Natural killer cell treated with Interleukin-12 subunit alpha and Interleukin-12 subunit beta and Interleukin-15 and Interleukin-18, amount 100 ng/mL, for 72 hours (primary cell): ENCODE measurements around the gene FIBP. TPM values are rescaled to one million over a fixed set of nuclear protein-coding genes. Genes with fewer than 3 reads are reported as not detected.
A peak's percentile ranks its signal among the peaks of the same experiment; 100 is the strongest.

ENCODE experiments used
- ATAC-seq, 2 donors: fragments of 150-1000 bp; cut with Tn5 transposase in 1 of 2; sonication (Bioruptor Pico), chemical (Tn5 transposase) in 1 of 2; 2 replicates each; pipeline ENCODE4 v1.10.0; 2021
- DNase-seq: peaks from one replicate; pipeline ENCODE4 v3.0.0; 2022; ENCODE audit warnings: low spot score
- H3K27ac Mint-ChIP-seq, 2 donors: 1 replicate in 1 of 2; 2 replicates in 1 of 2; pipeline ENCODE4 v1.8.0; 2022; ENCODE audit warnings: mixed read lengths in 2 of 2, mild to moderate bottlenecking in 1 of 2, moderate library complexity in 1 of 2
- H3K27me3 Mint-ChIP-seq, 2 donors: 1 replicate in 1 of 2; 2 replicates in 1 of 2; pipeline ENCODE4 v1.8.0; 2022; ENCODE audit warnings: mixed read lengths in 2 of 2
- H3K36me3 Mint-ChIP-seq: one replicate; pipeline ENCODE4 v1.8.0; 2022; ENCODE audit warnings: mixed read lengths
- H3K4me1 Mint-ChIP-seq, 2 donors: 1 replicate in 1 of 2; 2 replicates in 1 of 2; pipeline ENCODE4 v1.8.0; 2022; ENCODE audit warnings: low read depth in 2 of 2, mixed read lengths in 2 of 2, mild to moderate bottlenecking in 1 of 2
- H3K4me3 Mint-ChIP-seq: one replicate; pipeline ENCODE4 v1.8.0; 2022; ENCODE audit warnings: mixed read lengths
- H3K9me3 Mint-ChIP-seq: 2 replicates; pipeline ENCODE4 v1.8.0; 2022; ENCODE audit warnings: mixed read lengths
- total RNA-seq, 2 donors: library from RNA; stranded (reverse); gene quantifications; one replicate each; pipeline ENCODE4 v1.2.3, GENCODE V29; 2022

FIBP gene
- total RNA-seq, 2 donors from 2014 or later = 76.6 to 157 TPM

DNA sequence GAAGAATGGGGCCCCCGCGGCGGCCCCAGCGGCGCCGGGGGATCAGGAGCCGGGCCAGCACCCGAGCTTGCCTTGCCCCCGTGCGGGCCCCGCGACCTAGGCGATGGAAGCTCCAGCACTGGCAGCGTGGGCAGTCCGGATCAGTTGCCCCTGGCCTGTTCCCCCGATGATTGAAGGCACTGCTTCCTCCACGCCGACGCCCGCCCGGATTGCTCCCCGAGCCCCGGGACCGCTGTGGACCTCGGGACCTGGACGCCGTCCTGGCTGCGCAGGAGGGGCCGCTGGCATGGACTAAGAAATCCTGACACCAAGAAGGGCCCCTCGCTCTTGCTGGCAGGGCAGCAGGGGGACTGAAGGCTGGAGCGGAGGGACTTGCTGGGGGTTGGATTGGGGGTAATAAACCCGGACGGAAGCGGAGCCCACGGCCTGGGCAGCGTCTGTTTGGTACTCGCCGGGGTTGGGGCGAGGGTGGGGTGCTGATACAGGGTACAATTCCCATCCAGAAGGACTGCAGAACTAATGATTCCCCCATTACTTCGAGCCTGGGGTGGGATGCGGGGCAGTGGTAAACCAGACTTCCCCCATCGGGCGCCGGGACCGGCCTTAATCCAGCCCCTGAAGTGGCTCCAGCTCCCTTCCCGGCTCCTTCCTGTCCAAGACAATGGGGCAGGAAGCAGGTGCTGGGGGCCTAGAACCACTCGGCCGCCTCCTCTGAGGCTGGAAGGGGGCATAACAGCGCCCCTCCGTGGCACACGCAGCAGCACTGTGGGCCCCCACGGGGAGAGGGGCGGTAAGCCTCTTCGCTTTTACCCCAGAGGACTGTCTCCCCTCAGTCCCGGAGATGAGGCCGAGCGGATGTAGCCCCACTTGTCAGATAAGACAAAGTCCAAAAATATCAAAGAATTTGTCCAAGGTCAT is 3.2 kb upstream of the FIBP start:
- ATAC-seq (no peak), DNase-seq (no peak)
- peaks cover 11% of the 10 kb centered on the region for H3K36me3 Mint-ChIP-seq
- H3K4me3 Mint-ChIP-seq = peak overlapping the region; percentile 97
- H3K27me3 Mint-ChIP-seq = no peaks in the 10 kb centered on the region
- no peaks in the 10 kb centered on the region for H3K9me3 Mint-ChIP-seq
- H3K27ac Mint-ChIP-seq = peak overlapping the region; percentile 90 to 93
- peaks cover 60 to 67% of the 10 kb centered on the region in 2 donors for H3K4me1 Mint-ChIP-seq

DNA sequence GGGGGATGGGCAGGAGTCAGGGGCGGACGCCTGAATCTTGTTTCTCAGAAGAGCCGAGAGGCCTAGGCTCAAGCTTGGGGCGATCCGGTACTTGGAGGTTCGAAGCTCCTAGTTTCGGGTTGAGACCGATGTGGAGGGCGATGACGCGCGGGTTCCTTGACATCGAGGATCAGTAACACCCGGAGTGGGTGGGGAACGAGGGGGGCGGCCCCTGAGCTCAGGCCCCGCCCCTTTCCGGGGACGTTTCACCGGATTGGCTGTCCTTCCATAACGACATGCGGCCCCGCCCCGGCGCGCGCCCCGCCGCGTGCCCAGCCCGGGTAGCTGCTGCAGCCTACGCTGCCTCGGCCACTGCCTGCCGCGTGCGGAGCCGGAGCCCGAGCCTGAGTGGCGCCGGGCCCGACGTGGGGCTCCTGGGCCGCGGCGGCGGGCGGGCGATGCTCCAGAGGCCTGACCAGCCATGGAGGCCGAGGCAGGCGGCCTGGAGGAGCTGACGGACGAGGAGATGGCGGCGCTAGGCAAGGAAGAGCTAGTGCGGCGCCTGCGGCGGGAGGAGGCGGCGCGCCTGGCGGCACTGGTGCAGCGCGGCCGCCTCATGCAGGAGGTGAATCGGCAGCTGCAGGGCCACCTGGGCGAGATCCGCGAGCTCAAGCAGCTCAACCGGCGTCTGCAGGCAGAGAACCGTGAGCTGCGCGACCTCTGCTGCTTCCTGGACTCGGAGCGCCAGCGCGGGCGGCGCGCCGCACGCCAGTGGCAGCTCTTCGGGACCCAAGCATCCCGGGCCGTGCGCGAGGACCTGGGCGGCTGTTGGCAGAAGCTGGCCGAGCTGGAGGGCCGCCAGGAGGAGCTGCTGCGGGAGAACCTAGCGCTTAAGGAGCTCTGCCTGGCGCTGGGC is 2.3 kb upstream of the FIBP start, which contains the start of gene CCDC85B:
CCDC85B (plus strand) TSS at position 350 of the 895 bp plus-strand sequence; CDS start at position 461, 111 bp downstream.
- Mint-ChIP-seq H3K4me3 (peak within 1 kb of the TSS; percentile 97), H3K36me3 (peaks cover 14% of the 10 kb centered on the region), H3K27me3 (no peaks in the 10 kb centered on the region)

DNA sequence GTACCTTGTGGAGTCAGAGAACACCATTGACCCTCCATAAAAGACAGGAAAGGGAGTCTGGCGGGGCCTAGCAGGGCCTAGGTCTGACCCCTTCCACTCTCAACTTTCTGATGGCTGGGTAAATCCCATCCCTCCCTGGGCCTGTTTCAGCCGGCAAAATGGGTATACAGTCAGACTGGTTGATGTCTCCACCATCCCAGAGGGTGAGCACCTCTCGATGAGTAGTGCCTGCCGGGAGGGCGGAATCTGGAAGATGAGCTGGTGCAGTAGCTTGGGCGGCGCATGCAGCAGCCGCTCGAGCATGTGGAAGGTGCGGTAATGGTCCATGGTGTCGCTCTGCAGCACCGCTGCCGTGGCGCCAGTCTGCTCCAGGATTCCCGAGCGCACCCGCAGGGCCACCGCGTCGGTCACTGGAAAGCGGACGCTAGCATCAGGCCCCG is 528 bp downstream of the FIBP start:
- no peaks in the 10 kb centered on the region for H3K9me3 Mint-ChIP-seq
- ATAC-seq (no peak), DNase-seq (no peak)
- H3K27me3 Mint-ChIP-seq = no peaks in the 10 kb centered on the region
- peak overlapping the region; percentile 95 to 98 for H3K27ac Mint-ChIP-seq
- H3K4me3 Mint-ChIP-seq = peak overlapping the region; percentile 97
- H3K4me1 Mint-ChIP-seq = peaks cover 57 to 61% of the 10 kb centered on the region in 2 donors
- peaks cover 14% of the 10 kb centered on the region for H3K36me3 Mint-ChIP-seq

More for the DNA sequence above, 2.3 kb upstream of the FIBP start, which contains the start of gene CCDC85B:
- H3K27ac Mint-ChIP-seq = peak within 1 kb of the TSS; percentile 95 to 98
- ATAC-seq (peak; percentile 84 to 89), DNase-seq (peak; percentile 100)
- H3K9me3 Mint-ChIP-seq = no peaks in the 10 kb centered on the region
- peaks cover 54 to 61% of the 10 kb centered on the region in 2 donors for H3K4me1 Mint-ChIP-seq

DNA sequence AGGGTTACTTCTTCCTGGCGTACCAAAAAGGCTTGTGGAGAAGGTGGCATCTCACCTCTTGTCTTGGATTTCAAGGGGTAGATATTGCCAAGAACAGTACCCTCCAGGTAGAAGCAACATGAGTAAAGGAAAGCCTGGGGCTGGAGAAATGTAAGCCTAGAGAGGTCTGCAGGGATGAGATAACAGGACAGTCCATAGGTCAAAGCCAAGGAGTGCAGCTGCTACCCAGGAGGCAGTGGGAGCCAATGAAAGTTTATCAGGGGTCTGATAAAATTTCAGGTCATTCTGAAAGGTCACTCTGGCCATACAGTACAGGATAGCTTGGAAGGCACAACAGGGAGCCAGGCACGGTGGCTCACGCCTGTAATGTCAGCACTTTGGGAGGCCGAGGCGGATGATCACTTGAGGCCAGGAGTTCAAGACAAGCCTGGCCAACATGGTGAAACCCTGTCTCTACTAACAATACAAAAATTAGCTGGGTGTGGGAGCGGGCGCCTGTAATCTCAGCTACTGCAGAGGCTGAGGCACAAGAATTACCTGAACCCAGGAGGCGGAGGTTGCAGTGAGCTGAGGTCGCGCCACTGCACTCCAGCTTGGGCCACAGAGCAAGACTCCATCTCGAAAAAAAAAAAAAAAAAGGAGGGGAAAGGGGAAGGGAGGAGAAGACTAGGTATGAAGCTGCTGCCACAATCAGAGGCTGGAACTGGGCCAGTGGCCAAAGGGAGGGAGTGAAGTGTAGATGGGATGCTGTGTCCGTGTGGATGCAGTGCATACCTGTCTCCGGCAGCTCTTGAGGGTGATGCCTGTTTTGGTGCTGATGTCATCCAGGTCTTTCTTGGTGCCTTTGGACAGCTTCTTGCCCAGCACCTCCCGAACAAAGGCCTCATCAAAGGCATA is 1.2 kb downstream of the FIBP start:
- H3K9me3 Mint-ChIP-seq = no peaks in the 10 kb centered on the region
- peaks cover 8% of the 10 kb centered on the region for H3K36me3 Mint-ChIP-seq
- peak overlapping the region; percentile 95 to 98 for H3K27ac Mint-ChIP-seq
- peaks cover 55% of the 10 kb centered on the region in 2 donors for H3K4me1 Mint-ChIP-seq
- no peaks in the 10 kb centered on the region for H3K27me3 Mint-ChIP-seq
- H3K4me3 Mint-ChIP-seq = peak overlapping the region; percentile 97
- ATAC-seq = no peak
- no peak for DNase-seq

DNA sequence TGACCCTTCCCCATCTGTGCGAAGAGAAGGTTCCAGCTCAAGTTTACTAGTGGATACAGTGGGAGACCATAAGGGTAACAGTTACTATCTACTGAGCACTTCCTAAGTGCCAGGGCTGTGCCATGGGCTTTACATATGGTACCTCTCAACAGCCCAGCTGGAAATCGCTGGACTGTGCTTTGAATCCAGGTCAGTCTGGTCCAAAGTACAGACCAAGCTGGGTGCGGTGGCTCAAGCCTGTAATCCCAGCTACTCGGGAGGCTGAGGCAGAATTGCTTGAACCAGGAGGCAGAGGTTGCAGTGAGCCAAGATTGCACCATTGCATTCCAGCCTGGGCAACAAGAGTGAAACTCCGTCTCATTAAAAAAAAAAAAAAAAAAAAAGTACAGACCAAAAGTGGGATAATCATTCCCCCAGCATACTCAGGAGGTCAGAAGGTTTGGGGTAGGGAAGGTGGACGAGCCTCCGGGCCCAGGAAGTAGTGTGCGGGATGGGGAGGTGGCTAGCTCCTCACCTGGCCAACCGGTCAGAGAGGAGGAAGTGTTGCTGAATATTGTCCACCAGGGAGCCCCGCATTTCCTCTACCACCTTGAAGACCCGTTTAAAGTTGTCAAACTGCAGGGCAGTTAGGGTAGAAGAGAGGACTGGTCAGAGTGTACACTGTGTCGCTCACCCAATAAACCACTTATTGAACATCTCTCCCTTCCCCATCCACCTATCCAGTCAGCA is 2.3 kb downstream of the FIBP start:
- Mint-ChIP-seq H3K9me3 (no peaks in the 10 kb centered on the region), H3K36me3 (peaks cover 7% of the 10 kb centered on the region), H3K4me1 (peaks cover 57 to 64% of the 10 kb centered on the region in 2 donors), H3K4me3 (peak overlapping the region; percentile 97), H3K27ac (peak overlapping the region; percentile 72 to 95), H3K27me3 (no peaks in the 10 kb centered on the region)
- no peak for ATAC-seq
- DNase-seq = no peak

DNA sequence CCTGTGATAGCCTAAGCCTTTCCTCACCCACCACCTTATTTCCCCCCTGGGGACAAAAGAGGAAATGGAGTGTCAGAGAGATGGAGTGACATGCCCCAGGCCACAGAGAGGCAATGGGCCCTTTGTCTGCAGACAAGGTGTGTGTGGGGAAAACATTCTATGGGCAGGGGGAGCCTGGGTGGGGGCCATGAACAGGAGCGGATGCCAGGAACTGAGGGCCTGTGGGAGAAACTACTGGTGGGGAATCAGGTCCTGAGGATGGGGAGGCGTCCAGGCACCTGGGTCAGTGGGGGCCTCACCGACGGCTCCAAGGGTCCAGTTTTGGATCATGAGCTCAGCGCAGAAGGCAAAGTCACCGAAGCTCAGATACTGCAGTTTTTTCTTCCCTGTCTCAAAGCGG is 3.0 kb downstream of the FIBP start:
- H3K27me3 Mint-ChIP-seq = no peaks in the 10 kb centered on the region
- peaks cover 7% of the 10 kb centered on the region for H3K36me3 Mint-ChIP-seq
- H3K4me3 Mint-ChIP-seq = no peak overlapping the region
- H3K4me1 Mint-ChIP-seq = peaks cover 62 to 70% of the 10 kb centered on the region in 2 donors
- no peaks in the 10 kb centered on the region for H3K9me3 Mint-ChIP-seq
- H3K27ac Mint-ChIP-seq = peak overlapping the region; percentile 41 to 77
- DNase-seq (no peak), ATAC-seq (no peak)

DNA sequence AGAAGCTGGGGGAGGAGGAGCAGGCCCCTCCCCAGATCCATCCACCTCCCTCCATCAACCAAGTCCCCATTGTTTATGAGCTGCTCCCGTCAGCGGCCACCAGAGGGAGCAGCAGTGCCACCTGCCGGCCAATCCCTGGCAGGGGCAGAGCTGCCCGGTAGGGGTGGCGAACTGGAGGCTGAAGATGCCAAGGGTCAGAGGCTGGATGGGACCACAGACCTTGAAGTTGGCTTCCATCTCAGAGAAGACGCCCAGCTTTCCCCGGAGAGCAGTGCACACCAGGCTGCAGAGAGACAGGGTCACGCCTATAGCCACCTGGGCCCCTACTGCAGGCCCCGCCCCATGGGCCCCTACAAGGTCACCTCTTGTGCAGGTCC is 3.6 kb downstream of the FIBP start:
- Mint-ChIP-seq H3K4me3 (no peak overlapping the region), H3K4me1 (peaks cover 59 to 66% of the 10 kb centered on the region in 2 donors), H3K36me3 (peaks cover 7% of the 10 kb centered on the region), H3K9me3 (no peaks in the 10 kb centered on the region), H3K27ac (peak overlapping the region; percentile 41 to 77), H3K27me3 (no peaks in the 10 kb centered on the region)
- DNase-seq = peak; percentile 84
- ATAC-seq = peak; percentile 40 to 57

DNA sequence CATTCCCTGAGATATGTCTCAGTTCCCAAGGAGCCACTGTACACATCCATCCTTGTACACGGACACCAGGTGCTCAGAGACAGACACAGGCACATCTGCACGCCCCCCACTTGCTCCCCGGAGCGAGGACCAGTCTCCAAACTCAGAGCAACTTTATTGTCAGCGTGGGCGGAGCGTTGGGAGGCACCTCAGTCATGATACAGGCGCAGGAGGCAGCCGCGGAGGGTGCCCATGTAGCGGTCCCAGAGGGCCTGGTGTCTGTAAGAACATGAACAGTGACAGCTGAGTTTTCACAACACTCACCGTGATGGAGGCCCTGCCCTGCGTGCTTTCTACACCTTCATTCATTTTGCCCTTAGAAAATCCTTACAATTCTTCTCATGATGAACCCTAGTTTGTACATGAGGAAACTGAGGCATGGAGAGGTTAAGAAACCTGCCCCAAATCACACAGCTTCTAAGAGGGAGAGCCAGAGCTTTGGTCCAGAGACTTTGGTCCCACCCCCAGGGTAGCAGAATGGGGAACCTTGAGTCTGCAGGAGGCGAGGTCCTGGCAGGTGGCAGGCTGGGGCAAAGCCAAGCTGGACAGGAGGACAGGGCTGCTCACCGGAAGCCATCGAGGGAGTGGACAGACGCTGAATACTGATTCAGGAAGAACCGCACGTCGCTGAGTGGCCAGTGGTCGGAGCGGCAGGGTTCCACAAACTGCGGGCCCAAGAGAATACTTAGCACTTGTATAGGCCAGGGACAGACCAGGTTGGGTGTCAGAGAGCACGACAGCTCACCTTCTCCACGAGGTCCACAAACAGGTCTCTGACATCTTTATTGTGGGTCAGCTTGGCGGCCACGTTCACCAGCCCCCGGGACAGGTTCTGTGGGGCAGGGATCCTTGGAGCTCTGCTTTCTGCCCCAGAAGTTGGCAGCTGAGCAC is 4.2 kb downstream of the FIBP start:
- no peak for DNase-seq
- H3K36me3 Mint-ChIP-seq = peaks cover 7% of the 10 kb centered on the region
- H3K4me3 Mint-ChIP-seq = no peak overlapping the region

DNA sequence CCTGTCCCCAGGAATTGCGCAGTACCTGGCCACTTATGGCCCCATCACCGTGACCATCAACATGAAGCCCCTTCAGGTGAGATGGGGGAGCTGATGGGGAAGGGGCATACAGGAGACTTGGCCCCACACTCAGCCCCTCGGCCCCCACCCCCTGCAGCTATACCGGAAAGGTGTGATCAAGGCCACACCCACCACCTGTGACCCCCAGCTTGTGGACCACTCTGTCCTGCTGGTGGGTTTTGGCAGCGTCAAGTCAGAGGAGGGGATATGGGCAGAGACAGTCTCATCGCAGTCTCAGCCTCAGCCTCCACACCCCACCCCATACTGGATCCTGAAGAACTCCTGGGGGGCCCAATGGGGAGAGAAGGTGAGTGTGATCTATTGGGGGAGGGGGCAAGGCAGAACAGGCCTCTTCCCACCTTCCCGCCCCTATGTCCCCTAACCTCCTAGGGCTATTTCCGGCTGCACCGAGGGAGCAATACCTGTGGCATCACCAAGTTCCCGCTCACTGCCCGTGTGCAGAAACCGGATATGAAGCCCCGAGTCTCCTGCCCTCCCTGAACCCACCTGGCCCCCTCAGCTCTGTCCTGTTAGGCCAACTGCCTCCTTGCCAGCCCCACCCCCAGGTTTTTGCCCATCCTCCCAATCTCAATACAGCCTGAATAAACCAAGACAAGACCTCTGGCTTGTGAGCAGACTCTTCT is 5.1 kb downstream of the FIBP start:
- Mint-ChIP-seq H3K27ac (peak overlapping the region; percentile 41 to 77), H3K9me3 (no peaks in the 10 kb centered on the region), H3K36me3 (peaks cover 7% of the 10 kb centered on the region), H3K4me1 (peaks cover 59 to 65% of the 10 kb centered on the region in 2 donors), H3K4me3 (no peak overlapping the region), H3K27me3 (no peaks in the 10 kb centered on the region)
- DNase-seq = no peak
- ATAC-seq = no peak

More for the DNA sequence above, 4.2 kb downstream of the FIBP start:
- Mint-ChIP-seq H3K27ac (peak overlapping the region; percentile 41 to 77), H3K4me1 (peaks cover 59 to 66% of the 10 kb centered on the region in 2 donors), H3K27me3 (no peaks in the 10 kb centered on the region), H3K9me3 (no peaks in the 10 kb centered on the region)
- no peak for ATAC-seq

DNA sequence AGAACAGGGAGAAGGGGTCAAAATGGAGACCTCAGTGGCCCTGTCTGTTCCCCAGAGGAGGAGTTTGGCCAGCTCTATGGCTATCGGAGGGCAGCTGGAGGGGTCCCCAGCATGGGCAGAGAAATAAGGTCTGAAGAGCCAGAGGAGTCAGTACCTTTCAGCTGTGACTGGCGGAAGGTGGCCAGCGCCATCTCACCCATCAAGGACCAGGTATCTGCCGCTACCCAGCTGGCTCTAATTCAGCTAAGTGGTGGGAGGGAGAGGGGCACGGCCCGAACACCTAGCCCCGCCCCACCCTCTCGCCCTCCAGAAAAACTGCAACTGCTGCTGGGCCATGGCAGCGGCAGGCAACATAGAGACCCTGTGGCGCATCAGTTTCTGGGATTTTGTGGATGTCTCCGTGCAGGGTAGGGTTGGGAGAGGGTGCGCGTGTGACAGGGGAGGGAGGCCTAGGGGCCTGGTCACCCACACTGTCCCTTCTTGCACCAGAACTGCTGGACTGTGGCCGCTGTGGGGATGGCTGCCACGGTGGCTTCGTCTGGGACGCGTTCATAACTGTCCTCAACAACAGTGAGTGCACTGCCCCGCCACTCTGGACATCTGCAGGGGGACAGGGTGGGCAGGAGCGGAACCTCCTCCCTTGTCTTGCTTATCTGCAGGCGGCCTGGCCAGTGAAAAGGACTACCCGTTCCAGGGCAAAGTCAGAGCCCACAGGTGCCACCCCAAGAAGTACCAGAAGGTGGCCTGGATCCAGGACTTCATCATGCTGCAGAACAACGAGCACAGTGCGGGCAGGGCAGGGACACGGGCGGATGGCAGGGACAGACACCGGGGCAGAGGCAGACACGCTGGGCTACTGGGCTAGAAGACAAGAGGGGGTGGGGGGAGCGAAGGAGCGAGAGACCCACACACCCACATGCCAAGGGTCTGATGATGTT is 5.9 kb downstream of the FIBP start:
- DNase-seq (no peak), ATAC-seq (no peak)
- Mint-ChIP-seq H3K9me3 (no peaks in the 10 kb centered on the region), H3K36me3 (peaks cover 7% of the 10 kb centered on the region), H3K27me3 (no peaks in the 10 kb centered on the region), H3K4me1 (peaks cover 55 to 70% of the 10 kb centered on the region in 2 donors), H3K4me3 (no peak overlapping the region), H3K27ac (peak overlapping the region; percentile 98)
